ENCODE data around the gene WASHC3. TPM values are rescaled to one million over a fixed set of nuclear protein-coding genes. Genes with fewer than 3 reads are reported as not detected.

Gene WASHC3
- total RNA-seq, 1 donor from 2014 or later: 37.2 TPM

- no peaks in the 10 kb centered on the region for H3K9me3 ChIP-seq (replicated peaks)
- H3K4me1 ChIP-seq: peaks cover 9% of the 10 kb centered on the region
- TF ChIP-seq, protein P1, sequence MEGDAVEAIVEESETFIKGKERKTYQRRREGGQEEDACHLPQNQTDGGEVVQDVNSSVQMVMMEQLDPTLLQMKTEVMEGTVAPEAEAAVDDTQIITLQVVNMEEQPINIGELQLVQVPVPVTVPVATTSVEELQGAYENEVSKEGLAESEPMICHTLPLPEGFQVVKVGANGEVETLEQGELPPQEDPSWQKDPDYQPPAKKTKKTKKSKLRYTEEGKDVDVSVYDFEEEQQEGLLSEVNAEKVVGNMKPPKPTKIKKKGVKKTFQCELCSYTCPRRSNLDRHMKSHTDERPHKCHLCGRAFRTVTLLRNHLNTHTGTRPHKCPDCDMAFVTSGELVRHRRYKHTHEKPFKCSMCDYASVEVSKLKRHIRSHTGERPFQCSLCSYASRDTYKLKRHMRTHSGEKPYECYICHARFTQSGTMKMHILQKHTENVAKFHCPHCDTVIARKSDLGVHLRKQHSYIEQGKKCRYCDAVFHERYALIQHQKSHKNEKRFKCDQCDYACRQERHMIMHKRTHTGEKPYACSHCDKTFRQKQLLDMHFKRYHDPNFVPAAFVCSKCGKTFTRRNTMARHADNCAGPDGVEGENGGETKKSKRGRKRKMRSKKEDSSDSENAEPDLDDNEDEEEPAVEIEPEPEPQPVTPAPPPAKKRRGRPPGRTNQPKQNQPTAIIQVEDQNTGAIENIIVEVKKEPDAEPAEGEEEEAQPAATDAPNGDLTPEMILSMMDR (IDR thresholded peaks at IDR 0.05; ENCODE audit: borderline replicate concordance): no peak
- no peaks in the 10 kb centered on the region for H3K27me3 ChIP-seq (ENCODE audit: low read depth)
- peaks cover 38% of the 10 kb centered on the region for H3K36me3 ChIP-seq
- no peak overlapping the region for H3K27ac ChIP-seq (replicated peaks)
- intact Hi-C loops (cut with micrococcal nuclease): no loop called here
- DNase-seq: no peak
- H3K4me3 ChIP-seq: no peak overlapping the region
Observed at GRCh38 chr12:102059343-102059742, 2.4 kb downstream of the WASHC3 start.

- Histone ChIP-seq H3K27me3 (ENCODE audit: low read depth) (no peaks in the 10 kb centered on the region), H3K9me3 (replicated peaks) (no peaks in the 10 kb centered on the region), H3K27ac (replicated peaks) (no peak overlapping the region), H3K36me3 (peaks cover 75% of the 10 kb centered on the region), H3K4me1 (no peaks in the 10 kb centered on the region), H3K4me3 (no peak overlapping the region)
- intact Hi-C loops (cut with micrococcal nuclease): no loop called here
- no peak for DNase-seq
- TF ChIP-seq, protein P1 (IDR thresholded peaks at IDR 0.05; ENCODE audit: borderline replicate concordance): no peak
Observed at GRCh38 chr12:102054345-102054744, 7.4 kb downstream of the WASHC3 start.

DNA sequence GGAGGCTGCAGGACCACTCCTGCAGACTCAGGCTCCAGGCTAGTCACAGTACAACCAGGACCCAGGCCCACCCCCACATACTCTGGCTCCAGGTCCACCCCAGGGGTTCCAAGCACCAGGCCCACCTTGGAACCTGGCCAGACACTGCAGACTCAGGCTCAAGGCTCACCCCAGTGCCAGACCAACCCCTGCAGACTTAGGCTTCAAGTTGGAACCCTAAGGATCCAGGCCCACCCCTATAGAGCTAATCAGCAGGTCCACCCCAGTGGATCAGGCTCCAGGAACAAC is 8.8 kb downstream of the WASHC3 start:
- no peaks in the 10 kb centered on the region for H3K4me1 ChIP-seq
- H3K9me3 ChIP-seq (replicated peaks): no peaks in the 10 kb centered on the region
- no peak overlapping the region for H3K4me3 ChIP-seq
- DNase-seq: no peak
- H3K27ac ChIP-seq (replicated peaks): no peak overlapping the region
- intact Hi-C loops (cut with micrococcal nuclease): no loop called here
- H3K27me3 ChIP-seq (ENCODE audit: low read depth): no peaks in the 10 kb centered on the region
- TF ChIP-seq, protein P1 (IDR thresholded peaks at IDR 0.05; ENCODE audit: borderline replicate concordance): no peak
- peaks cover 79% of the 10 kb centered on the region for H3K36me3 ChIP-seq

GRCh38 chr12:102052192-102053061 is 9.4 kb downstream of the WASHC3 start:
- Histone ChIP-seq H3K27me3 (ENCODE audit: low read depth) (no peaks in the 10 kb centered on the region), H3K9me3 (replicated peaks) (no peaks in the 10 kb centered on the region), H3K27ac (replicated peaks) (no peak overlapping the region), H3K36me3 (peaks cover 80% of the 10 kb centered on the region), H3K4me1 (no peaks in the 10 kb centered on the region), H3K4me3 (no peak overlapping the region)
- intact Hi-C loops (cut with micrococcal nuclease): no loop called here
- TF ChIP-seq, protein P1 (IDR thresholded peaks at IDR 0.05; ENCODE audit: borderline replicate concordance): no peak
- no peak for DNase-seq

GRCh38 chr12:102051431-102051965 is 10.3 kb downstream of the WASHC3 start:
- intact Hi-C loops (cut with micrococcal nuclease): no loop called here
- Histone ChIP-seq H3K9me3 (replicated peaks) (no peaks in the 10 kb centered on the region), H3K27me3 (ENCODE audit: low read depth) (no peaks in the 10 kb centered on the region), H3K36me3 (peaks cover 82% of the 10 kb centered on the region), H3K4me3 (no peak overlapping the region), H3K27ac (replicated peaks) (no peak overlapping the region), H3K4me1 (no peaks in the 10 kb centered on the region)
- TF ChIP-seq, protein P1 (IDR thresholded peaks at IDR 0.05; ENCODE audit: borderline replicate concordance): no peak
- DNase-seq: no peak

All from left ventricle myocardium inferior (tissue), 1 donor.